ENCODE measurements around the gene SLC39A8. TPM values are rescaled to one million over a fixed set of nuclear protein-coding genes. Genes with fewer than 3 reads are reported as not detected.
"Not testable (repeated sequence)": the region's sequence is repeated elsewhere in the genome, so short reads cannot be mapped to it uniquely, and the experiment has no call there.

The SLC39A8 gene
- polyA plus RNA-seq, 4 donors = 21.7 to 26.2 (median 24.1) TPM

- no peak for DNase-seq (ENCODE audit: low read depth in 4 of 4, low spot score in 3 of 4)
Observed at GRCh38 chr4:102244878-102245535, 100.3 kb downstream of the SLC39A8 start.

DNA sequence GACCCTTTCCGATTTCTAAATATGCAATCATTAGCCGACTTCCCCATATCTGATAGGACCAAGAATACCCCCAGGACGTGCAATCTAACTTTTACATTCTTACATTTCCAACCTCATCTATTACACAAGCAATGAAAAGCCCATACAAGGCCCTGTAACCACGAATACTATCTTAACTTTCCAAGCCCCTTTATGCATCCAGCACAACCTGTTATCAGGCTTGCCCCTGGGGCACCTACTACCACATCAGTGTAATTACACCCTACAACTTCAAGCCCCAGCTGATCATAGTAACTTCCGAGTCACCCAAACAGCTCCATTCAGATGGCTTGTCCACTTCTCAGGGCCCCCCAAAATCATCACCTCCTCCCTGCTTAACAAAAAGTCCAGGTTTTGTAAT is 102.0 kb downstream of the SLC39A8 start:
- not testable (repeated sequence) for DNase-seq (ENCODE audit: low read depth in 4 of 4, low spot score in 3 of 4)

- no peak for DNase-seq (ENCODE audit: low read depth in 4 of 4, low spot score in 3 of 4)
Observed at GRCh38 chr4:102234243-102234838, 110.9 kb downstream of the SLC39A8 start.

GRCh38 chr4:102230194-102230593 is 115.1 kb downstream of the SLC39A8 start:
- no peak for DNase-seq (ENCODE audit: low read depth in 4 of 4, low spot score in 3 of 4)

DNA sequence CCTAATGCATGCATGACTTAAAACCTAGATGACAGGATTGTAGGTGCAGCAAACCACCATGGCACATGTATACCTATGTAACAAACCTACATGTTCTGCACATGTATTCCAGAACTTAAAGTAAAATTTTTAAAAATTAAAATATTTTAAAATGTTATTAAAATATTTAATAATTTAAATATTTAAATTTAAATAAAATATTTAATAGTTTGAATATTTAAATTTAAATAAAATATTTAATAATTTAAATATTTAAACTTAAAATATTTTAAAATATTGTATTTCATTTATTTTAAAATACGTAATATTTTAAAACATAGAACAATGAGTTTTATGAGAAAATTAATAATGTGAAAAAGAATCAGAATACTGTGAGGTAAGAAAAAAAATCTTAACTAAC is 117.9 kb downstream of the SLC39A8 start:
- no peak for DNase-seq (ENCODE audit: low read depth in 4 of 4, low spot score in 3 of 4)

DNA sequence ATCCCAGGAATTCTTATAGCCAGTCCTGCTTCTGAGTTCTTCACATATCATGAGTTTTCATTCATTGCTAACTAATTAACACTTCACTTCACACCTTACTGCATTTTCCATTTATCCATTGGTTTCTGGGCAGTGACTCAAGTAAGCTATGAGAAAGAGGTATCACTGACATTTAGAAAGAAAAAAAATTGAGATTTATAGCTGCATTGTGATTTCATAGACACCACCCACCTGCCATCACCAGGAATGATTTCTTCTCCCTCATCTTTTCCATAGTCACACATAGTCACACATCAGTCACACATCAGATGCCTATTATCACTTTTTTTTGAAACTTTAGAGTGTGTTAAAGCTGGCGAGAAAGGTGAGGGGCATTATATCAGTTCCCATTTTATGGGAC is 121.8 kb downstream of the SLC39A8 start:
- DNase-seq (ENCODE audit: low read depth in 4 of 4, low spot score in 3 of 4) = no peak

DNA sequence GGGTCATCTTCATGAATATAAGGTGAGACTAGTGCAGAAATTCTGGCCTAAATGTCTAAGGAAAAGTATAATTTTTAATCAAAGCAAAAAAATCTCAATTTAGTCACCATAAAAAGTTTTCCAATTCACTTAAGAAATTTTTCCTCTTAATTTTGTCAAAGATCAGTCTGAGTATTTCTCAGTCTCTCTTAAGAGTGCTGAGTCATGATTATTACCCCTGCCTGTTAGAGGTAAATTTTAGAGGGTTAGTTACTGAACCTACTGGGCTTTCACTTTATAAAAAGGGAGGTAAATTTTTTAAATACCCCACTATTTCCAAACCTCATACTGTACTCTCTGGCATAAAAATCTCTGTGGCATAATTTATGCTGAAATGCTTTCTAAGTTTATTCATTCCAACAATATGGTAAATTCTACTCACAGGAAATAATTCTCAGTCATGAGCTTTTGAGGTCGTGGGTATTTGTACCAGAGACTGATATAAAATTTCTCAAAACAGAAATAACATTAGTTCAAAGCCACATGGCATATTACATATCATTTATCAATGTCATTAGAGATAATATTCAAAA is 122.4 kb downstream of the SLC39A8 start:
- no peak for DNase-seq (ENCODE audit: low read depth in 4 of 4, low spot score in 3 of 4)

DNA sequence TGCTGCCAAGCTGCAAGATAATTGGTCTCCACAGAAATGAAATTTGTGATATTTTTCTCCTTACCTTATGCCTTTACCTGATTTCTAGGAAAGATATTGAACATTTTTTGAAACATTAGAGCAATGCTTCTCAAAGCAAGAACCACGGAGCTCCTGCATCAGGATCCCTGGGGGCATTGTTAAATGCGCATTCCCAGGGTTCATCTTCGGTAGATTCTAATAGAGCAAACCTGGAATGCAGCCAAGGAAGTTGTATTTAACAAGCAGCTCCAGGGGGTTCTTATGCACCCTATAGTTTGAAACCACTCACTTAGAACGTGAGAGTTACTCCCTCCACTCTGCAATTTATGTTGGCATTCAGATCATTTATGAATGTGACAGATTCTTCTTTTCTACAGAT is 126.2 kb downstream of the SLC39A8 start:
- DNase-seq (ENCODE audit: low read depth in 4 of 4, low spot score in 3 of 4) = no peak

GRCh38 chr4:102218656-102219055 is 126.6 kb downstream of the SLC39A8 start:
- no peak for DNase-seq (ENCODE audit: low read depth in 4 of 4, low spot score in 3 of 4)

DNA sequence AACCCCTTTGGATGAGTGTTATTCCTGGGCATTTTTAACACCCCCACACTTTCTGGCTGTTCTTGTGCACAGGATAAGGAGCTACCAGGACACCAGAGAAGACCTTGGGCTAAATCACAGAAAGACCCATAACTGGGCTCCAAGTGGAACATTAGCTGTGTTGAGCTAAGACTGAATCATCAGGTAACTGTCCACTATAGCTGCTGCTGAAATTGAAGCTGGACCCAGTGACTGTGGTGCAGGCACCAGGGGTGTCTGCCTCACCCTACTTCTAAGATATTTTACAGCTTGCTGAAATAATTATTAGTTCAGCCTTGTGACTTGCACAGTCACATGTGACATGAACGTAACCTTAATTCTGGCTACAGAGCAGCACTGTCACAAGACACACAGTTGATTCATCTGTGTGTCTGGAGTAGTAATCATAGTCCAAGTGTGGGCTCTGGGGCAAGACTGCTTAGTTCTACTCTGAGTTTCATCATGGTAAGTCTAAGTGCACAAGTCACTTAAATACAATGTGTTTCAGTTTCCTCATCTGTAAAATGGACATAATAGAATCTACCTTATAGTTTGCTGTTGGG is 127.4 kb downstream of the SLC39A8 start:
- DNase-seq (ENCODE audit: low read depth in 4 of 4, low spot score in 3 of 4) = no peak

DNA sequence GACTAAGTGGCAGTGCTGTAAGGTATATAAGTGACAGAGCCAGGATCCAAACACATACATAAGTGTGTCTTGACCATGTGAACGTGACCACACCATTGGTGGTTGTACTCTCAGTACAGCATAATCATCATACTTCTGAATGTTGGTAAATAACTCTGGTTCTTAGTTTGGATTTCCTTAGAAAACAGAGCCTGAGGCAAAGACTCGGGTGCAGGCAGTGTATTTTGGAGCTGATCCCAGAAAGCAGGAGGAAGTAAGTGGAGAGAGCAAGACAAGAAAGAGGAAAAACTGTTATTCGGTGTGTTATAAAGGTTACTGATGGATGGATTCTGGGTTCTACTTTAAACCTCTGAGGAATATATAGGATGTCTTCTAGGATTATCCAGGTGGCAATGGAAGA is 127.9 kb downstream of the SLC39A8 start:
- DNase-seq (ENCODE audit: low read depth in 4 of 4, low spot score in 3 of 4) = no peak

- DNase-seq (ENCODE audit: low read depth in 4 of 4, low spot score in 3 of 4) = no peak
Observed at GRCh38 chr4:102216666-102217065, 128.6 kb downstream of the SLC39A8 start.

DNA sequence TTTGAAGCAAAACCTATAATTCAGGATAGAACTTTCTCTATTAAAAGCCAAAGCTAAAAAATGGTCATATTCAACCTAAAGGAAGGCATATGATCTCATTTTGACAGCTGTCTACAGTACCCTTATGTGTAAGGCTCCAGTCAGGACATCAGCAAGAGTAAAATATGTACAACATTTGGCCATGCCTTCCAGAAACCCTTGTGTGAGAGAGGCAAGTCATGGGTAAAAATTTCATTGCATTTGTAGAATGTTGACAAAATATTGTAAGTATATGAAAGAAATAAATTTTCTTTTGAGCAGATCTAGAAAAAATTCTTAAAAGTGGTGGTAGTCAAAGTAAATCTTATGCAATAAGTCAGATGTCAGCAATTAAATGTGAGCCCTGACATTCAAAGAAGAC is 132.3 kb downstream of the SLC39A8 start:
- no peak for DNase-seq (ENCODE audit: low read depth in 4 of 4, low spot score in 3 of 4)

Other genes with a start within 250 kb of the SLC39A8 start
- 10 to 100 TPM; 24.7 to 30.8 (median 29.3) TPM for gene NFKB1, start 155.9 kb upstream of the SLC39A8 start, polyA plus RNA-seq (ENCODE audit: insufficient read length in 4 of 4)

Data from right renal pelvis (tissue), 4 donors.